NT2/D1 (cell line): ENCODE results near the gene ZFHX3.

Experiments used
- SUZ12 ChIP-seq: IDR thresholded peaks from 2 replicates; pipeline ENCODE4 v1.6.1; 2011; ENCODE audit not compliant: insufficient read length, insufficient read depth; ENCODE audit errors: extremely low read depth
- YY1 ChIP-seq: IDR thresholded peaks from 2 replicates; pipeline ENCODE4 v1.6.1; 2011; ENCODE audit not compliant: insufficient read length, insufficient read depth
- ZNF274 ChIP-seq: IDR thresholded peaks from 2 replicates; pipeline ENCODE4 v1.6.1; 2011; ENCODE audit warnings: mild to moderate bottlenecking, low read depth, low read length

DNA sequence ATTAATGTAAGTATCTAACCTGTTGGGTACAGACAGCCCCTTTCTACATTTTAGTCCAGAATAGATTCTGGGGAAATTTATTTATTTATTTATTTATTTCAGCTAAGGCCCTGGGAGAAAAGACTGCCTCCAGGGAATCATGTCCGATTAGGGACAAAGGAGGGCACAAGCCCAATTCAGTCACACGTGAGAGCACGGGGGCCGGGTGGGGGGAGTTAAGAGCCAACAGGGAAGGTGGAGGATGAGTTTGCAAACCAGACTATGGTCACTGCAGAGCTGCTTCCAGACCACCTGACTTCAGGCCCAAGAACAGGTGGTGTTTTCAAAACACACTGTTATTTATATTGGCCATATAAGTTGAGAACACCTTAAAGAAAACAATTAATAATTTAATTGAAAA, 1.6 kb upstream of the ZFHX3 start:
- TF ChIP-seq ZNF274 (no peak), YY1 (no peak), SUZ12 (no peak)
